ENCODE results near the gene RBL2.

DNA sequence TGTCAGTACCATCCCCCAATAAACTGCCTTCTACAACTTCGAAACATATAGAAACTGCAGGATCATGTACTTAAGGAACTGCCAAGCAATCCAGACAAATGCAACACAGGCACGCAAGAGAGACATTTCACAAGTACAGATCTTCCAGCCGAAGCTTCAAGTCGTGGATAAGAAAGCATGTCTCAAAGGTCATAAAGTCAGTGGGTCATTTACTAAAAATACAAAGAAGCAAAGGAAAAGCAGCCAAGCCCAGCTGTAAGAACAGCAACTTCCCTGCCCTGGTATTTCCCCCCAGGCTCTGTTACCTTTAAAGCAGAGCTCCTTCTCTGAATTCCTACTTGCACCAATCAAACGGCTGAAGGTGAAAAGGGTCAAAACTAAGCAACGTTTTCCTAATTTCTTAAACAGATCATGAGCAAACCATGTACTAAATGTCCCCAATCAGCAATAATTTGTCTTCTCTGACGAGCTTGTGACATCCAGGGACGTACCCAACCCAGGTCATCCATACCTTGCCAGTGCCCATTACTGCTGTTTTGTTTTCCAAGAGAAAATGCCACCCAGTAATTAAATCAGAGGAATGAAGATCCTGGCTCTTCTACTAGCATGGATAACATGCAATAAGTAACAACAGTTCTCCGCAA lies 67.1 kb downstream of the RBL2 start:
- TF ChIP-seq POLR2A (IDR thresholded peaks at IDR 0.05; ENCODE audit: low read length) (no peak), GATA1 (IDR thresholded peaks at IDR 0.05; ENCODE audit: low read depth, low read length) (no peak)
